ENCODE results near the gene PRELID2. TPM values are rescaled to one million over a fixed set of nuclear protein-coding genes. Genes with fewer than 3 reads are reported as not detected.
"Not testable (repeated sequence)": the region's sequence is repeated elsewhere in the genome, so short reads cannot be mapped to it uniquely, and the experiment has no call there.

PRELID2 gene
- 18.7 and 24.4 TPM in 2 replicates for total RNA-seq

GRCh38 chr5:145834917-145835847, at the start of gene PRELID2:
TSS of gene PRELID2 (minus strand) at chr5:145835342. CDS start at chr5:145835251, 91 bp downstream.
- peak; percentile 86 to 90 for DNase-seq (ENCODE audit: low read depth in 2 of 2)

GRCh38 chr5:145874765-145875164, 39.6 kb upstream of the PRELID2 start:
- no peak for DNase-seq (ENCODE audit: low read depth in 2 of 2)

GRCh38 chr5:145872914-145873313, 37.8 kb upstream of the PRELID2 start, which contains the start of gene GRXCR2:
TSS of gene GRXCR2 (minus strand) at chr5:145873014. CDS start at chr5:145872968, 46 bp downstream.
- no peak for DNase-seq (ENCODE audit: low read depth in 2 of 2)

GRCh38 chr5:145872486-145872885, 37.3 kb upstream of the PRELID2 start:
- DNase-seq (ENCODE audit: low read depth in 2 of 2) = no peak

GRCh38 chr5:145869753-145870152, 34.6 kb upstream of the PRELID2 start:
- DNase-seq (ENCODE audit: low read depth in 2 of 2) = no peak

- DNase-seq (ENCODE audit: low read depth in 2 of 2) = no peak
These were observed 32.7 kb upstream of the PRELID2 start for GRCh38 chr5:145867806-145868205.

- not testable (repeated sequence) for DNase-seq (ENCODE audit: low read depth in 2 of 2)
These were observed 29.3 kb upstream of the PRELID2 start for GRCh38 chr5:145864432-145864831.

- DNase-seq (ENCODE audit: low read depth in 2 of 2) = no peak
These were observed 27.9 kb upstream of the PRELID2 start for GRCh38 chr5:145863003-145863402.

- DNase-seq (ENCODE audit: low read depth in 2 of 2) = no peak
These were observed 24.8 kb upstream of the PRELID2 start for GRCh38 chr5:145859897-145860296.

- DNase-seq (ENCODE audit: low read depth in 2 of 2) = no peak
These were observed 24.3 kb upstream of the PRELID2 start for GRCh38 chr5:145859453-145859852.

GRCh38 chr5:145858959-145859358, 23.8 kb upstream of the PRELID2 start:
- DNase-seq (ENCODE audit: low read depth in 2 of 2) = no peak

GRCh38 chr5:145856285-145856818, 21.2 kb upstream of the PRELID2 start:
- peak; percentile 41 to 58 for DNase-seq (ENCODE audit: low read depth in 2 of 2)

GRCh38 chr5:145855763-145856267, 20.7 kb upstream of the PRELID2 start:
- DNase-seq (ENCODE audit: low read depth in 2 of 2) = peak; percentile 22 to 49

- DNase-seq (ENCODE audit: low read depth in 2 of 2) = peak in 1 of 2 donors; percentile 78
These were observed 19.6 kb upstream of the PRELID2 start for GRCh38 chr5:145854651-145855258.

- DNase-seq (ENCODE audit: low read depth in 2 of 2) = no peak
These were observed 18.7 kb upstream of the PRELID2 start for GRCh38 chr5:145853781-145854376.

- no peak for DNase-seq (ENCODE audit: low read depth in 2 of 2)
These were observed 17.8 kb upstream of the PRELID2 start for GRCh38 chr5:145852990-145853389.

GRCh38 chr5:145848854-145849253, 13.7 kb upstream of the PRELID2 start:
- peak; percentile 34 to 69 for DNase-seq (ENCODE audit: low read depth in 2 of 2)

GRCh38 chr5:145847499-145848497, 12.7 kb upstream of the PRELID2 start:
- DNase-seq (ENCODE audit: low read depth in 2 of 2) = peak in 1 of 2 donors; percentile 76

GRCh38 chr5:145846081-145846480, 10.9 kb upstream of the PRELID2 start:
- no peak for DNase-seq (ENCODE audit: low read depth in 2 of 2)

- no peak for DNase-seq (ENCODE audit: low read depth in 2 of 2)
These were observed 6.2 kb upstream of the PRELID2 start for GRCh38 chr5:145841299-145841698.
